IgD-negative memory B cell (primary cell): Measurements from ENCODE around the gene PEX14. TPM values are rescaled to one million over a fixed set of nuclear protein-coding genes. Genes with fewer than 3 reads are reported as not detected.

Experiments used
- H3K27ac Mint-ChIP-seq, 3 donors: one replicate each; pipeline ENCODE4 v1.8.0; 2020 to 2022; ENCODE audit warnings: mild to moderate bottlenecking in 3 of 3, mixed read lengths in 3 of 3, moderate library complexity in 1 of 3
- H3K27me3 Mint-ChIP-seq: one replicate; pipeline ENCODE4 v1.8.0; 2021; ENCODE audit warnings: mixed read lengths
- H3K36me3 Mint-ChIP-seq: one replicate; pipeline ENCODE4 v1.8.0; 2020; ENCODE audit warnings: mild to moderate bottlenecking, mixed read lengths
- H3K4me1 Mint-ChIP-seq, 3 donors: one replicate each; pipeline ENCODE4 v1.8.0; 2020 to 2022; ENCODE audit warnings: mixed read lengths in 3 of 3, mild to moderate bottlenecking in 1 of 3
- H3K4me3 Mint-ChIP-seq, 4 donors: one replicate each; pipeline ENCODE4 v1.8.0; 2020 to 2022; ENCODE audit warnings: mild to moderate bottlenecking in 4 of 4, mixed read lengths in 4 of 4, moderate library complexity in 3 of 4
- H3K9me3 Mint-ChIP-seq, 3 donors: one replicate each; pipeline ENCODE4 v1.8.0; 2020 to 2021; ENCODE audit warnings: mixed read lengths in 3 of 3, mild to moderate bottlenecking in 1 of 3
- polyA plus RNA-seq: library from polyadenylated mRNA; unstranded; fragments of 300-500 nt; fragmentation: Illumina TruSeq; gene quantifications from one replicate; pipeline ENCODE4 v1.2.3, GENCODE V29; 2021

PEX14 gene
- polyA plus RNA-seq, 1 donor from 2014 or later, result 7.6 TPM

GRCh38 chr1:10678852-10679251 lies 204.1 kb downstream of the PEX14 start:
- H3K9me3 Mint-ChIP-seq, result no peaks in the 10 kb centered on the region
- no peak overlapping the region for H3K27ac Mint-ChIP-seq

GRCh38 chr1:10679496-10680220 lies 204.9 kb downstream of the PEX14 start:
- Mint-ChIP-seq H3K4me3 (no peak overlapping the region), H3K27me3 (no peaks in the 10 kb centered on the region), H3K27ac (no peak overlapping the region), H3K36me3 (no peaks in the 10 kb centered on the region), H3K9me3 (no peaks in the 10 kb centered on the region), H3K4me1 (peaks cover 0 to 5% (median 0%) of the 10 kb centered on the region in 3 donors)

More at GRCh38 chr1:10678852-10679251, 204.1 kb downstream of the PEX14 start:
- H3K4me1 Mint-ChIP-seq, result peaks cover 0 to 5% (median 0%) of the 10 kb centered on the region in 3 donors
- H3K4me3 Mint-ChIP-seq, result no peak overlapping the region
- H3K36me3 Mint-ChIP-seq, result no peaks in the 10 kb centered on the region
- H3K27me3 Mint-ChIP-seq, result no peaks in the 10 kb centered on the region

Other genes with a start within 250 kb of the PEX14 start
- 44.8 TPM for gene PGD, start 75.9 kb upstream of the PEX14 start, polyA plus RNA-seq
- gene CENPS, start 44.5 kb upstream of the PEX14 start, polyA plus RNA-seq, result 12.3 TPM
- gene CORT, start 24.9 kb upstream of the PEX14 start, polyA plus RNA-seq, result not detected
- 37.5 TPM for gene DFFA, start 2.4 kb upstream of the PEX14 start, polyA plus RNA-seq